ENCODE results near the gene TOLLIP.
"Not testable (repeated sequence)": the region's sequence is repeated elsewhere in the genome, so short reads cannot be mapped to it uniquely, and the experiment has no call there.

Gene TOLLIP

GRCh38 chr11:1280116-1281035, 29.1 kb downstream of the TOLLIP start:
- no peak for DNase-seq

DNA sequence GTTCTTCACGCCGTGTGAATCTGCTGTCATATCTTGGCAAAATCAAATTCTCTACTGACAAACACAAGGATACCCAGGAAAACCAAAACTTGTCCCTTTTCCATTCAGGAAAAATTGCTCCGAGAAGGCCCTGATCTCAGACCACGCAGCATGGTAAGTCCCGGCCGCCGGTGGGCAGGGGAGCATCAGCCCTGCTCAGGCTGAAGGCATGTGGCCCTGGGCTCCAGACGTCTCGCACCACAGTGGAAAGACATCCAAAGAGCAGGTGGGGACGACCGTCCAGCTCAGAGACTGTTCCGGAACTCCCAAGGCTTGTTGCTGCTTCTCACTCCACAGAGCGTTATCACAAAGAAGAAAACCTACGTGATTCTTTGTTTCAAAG, 29.8 kb downstream of the TOLLIP start:
- DNase-seq: no peak

DNA sequence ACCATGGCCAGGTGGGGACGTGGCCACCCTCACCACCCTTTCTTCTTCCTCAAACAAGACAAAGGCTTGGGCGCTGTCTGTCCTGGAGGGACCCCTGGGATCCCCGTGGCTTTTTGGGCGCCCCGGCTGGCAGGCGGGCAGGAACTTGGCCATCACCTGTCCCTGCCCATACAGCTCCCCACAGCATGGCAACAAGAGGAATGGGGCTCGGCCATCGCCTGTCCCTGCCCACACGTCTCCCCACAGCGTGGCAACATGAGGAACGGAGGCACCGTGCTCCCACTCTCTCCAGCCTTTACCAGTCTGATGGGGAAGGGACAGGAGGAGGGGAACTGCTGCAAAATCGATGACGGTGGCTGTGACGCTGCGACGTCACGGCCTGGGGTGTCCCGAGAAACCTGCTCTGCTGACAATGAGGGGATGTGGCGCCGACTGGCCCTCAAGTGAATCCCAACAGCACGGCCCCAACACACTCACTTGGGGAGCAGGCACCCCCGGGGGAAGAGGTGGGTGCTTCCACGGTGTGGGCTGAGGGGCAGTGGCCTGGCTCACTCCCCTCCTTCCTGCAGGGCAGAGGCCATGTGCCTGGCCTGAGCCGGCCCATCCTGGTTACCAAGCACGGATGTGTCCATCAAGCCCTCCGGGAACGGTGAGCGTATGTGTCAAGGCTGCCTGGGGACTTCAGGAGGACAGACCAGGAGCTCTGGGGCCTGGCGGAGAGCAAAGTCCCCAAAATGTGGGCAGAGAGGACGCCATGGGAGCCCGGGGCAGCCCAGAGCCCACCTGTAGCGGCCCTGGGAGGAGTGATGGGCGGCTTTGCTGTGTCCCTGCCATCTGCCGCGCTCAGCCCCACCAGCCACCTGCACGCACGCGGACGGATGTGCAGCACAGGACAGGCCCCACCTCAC, 30.4 kb downstream of the TOLLIP start:
- DNase-seq: no peak

GRCh38 chr11:1277936-1278512, 31.4 kb downstream of the TOLLIP start:
- DNase-seq: no peak

- DNase-seq: no peak
Observed at GRCh38 chr11:1276866-1277615, 32.4 kb downstream of the TOLLIP start.

- DNase-seq: no peak
Observed at GRCh38 chr11:1276041-1276790, 33.2 kb downstream of the TOLLIP start.

GRCh38 chr11:1275021-1275420, 34.4 kb downstream of the TOLLIP start:
- no peak for DNase-seq

DNA sequence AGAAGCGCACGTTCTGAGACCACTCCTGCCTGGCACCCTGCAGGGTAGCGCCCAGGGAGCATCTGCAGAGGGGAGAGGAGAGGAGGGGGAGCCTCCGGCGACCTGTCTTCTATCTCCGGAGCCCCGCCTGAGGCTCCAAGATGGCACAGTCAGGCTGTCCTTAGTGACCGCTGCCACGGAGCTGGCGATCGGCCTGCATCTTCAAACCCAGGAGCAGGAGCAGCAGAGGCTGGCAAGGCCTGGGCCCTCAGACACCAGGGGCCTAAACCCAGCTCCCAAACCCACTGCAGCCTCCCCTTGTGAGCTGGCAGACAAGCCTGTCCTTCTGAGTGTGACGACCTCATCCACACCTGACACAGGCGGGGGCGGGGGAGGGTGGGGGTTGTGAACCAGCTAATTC, 34.9 kb downstream of the TOLLIP start:
- DNase-seq: no peak

GRCh38 chr11:1272531-1272930, 36.9 kb downstream of the TOLLIP start:
- DNase-seq: no peak

DNA sequence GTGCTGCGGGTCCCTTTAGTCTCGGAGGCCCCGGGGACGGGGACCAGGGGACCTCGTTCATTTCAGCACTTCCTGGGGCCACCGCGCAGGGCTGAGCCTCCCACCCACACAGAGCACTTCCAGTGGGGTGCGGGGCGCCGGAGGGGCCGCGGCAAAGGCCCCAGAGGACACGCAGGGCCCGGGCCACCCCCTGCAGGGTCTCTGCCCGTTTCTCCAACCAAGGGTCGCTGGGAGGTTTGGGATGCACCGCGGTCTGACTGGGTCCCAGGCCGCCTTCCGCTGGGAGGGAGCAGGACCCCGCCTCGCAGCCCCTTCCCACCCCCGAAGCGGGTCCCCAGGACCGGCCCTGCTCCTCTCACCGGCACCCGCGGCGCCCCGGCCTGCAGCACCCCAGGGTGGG, 37.5 kb downstream of the TOLLIP start:
- DNase-seq: no peak

- DNase-seq: no peak
Observed at GRCh38 chr11:1271406-1271805, 38.0 kb downstream of the TOLLIP start.

DNA sequence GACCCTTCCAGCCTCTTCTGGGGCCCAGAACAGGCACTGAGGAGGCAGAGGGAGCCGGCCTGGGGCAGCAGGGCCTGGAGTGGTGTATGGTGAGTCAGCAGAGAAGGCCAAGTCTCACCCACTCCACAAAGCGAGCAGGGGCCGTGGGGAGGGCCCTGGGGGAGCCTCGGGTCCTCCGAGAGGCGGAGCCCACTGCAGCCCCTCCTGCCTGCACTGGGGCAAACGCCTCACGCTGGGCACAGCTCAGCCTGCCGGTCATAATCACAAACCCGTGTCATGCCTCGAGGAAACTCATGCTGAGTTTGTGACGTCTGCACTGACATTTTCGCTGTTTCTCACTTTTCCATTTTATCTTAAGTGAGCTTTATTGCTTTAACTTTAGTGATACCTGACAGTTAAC, 38.4 kb downstream of the TOLLIP start:
- no peak for DNase-seq

GRCh38 chr11:1270476-1270875, 39.0 kb downstream of the TOLLIP start:
- no peak for DNase-seq

GRCh38 chr11:1269957-1270356, 39.5 kb downstream of the TOLLIP start:
- DNase-seq: no peak

GRCh38 chr11:1267441-1268100, 41.9 kb downstream of the TOLLIP start:
- DNase-seq: no peak

DNA sequence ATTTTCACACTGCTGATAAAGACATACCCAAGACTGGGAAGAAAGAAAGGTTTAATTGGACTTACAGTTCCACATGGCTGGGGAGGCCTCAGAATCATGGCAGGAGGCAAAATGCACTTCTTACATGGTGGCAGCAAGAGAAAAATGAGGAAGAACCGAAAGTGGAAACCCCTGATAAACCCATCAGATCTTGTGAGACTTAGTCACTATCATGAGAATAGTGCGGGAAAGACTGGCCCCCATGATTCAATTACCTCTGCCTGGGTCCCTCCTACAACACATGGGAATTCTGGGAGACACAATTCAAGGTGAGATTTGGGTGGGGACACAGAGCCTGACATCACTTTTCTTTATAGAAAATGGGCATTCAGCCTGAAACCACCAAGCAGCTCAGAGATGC, 42.5 kb downstream of the TOLLIP start:
- not testable (repeated sequence) for DNase-seq

- DNase-seq: not testable (repeated sequence)
Observed at GRCh38 chr11:1265480-1265879, 44.0 kb downstream of the TOLLIP start.

- DNase-seq: peak; percentile 19 to 37
Observed at GRCh38 chr11:1264444-1264843, 45.0 kb downstream of the TOLLIP start.

- DNase-seq: no peak
Observed at GRCh38 chr11:1263010-1263409, 46.4 kb downstream of the TOLLIP start.

DNA sequence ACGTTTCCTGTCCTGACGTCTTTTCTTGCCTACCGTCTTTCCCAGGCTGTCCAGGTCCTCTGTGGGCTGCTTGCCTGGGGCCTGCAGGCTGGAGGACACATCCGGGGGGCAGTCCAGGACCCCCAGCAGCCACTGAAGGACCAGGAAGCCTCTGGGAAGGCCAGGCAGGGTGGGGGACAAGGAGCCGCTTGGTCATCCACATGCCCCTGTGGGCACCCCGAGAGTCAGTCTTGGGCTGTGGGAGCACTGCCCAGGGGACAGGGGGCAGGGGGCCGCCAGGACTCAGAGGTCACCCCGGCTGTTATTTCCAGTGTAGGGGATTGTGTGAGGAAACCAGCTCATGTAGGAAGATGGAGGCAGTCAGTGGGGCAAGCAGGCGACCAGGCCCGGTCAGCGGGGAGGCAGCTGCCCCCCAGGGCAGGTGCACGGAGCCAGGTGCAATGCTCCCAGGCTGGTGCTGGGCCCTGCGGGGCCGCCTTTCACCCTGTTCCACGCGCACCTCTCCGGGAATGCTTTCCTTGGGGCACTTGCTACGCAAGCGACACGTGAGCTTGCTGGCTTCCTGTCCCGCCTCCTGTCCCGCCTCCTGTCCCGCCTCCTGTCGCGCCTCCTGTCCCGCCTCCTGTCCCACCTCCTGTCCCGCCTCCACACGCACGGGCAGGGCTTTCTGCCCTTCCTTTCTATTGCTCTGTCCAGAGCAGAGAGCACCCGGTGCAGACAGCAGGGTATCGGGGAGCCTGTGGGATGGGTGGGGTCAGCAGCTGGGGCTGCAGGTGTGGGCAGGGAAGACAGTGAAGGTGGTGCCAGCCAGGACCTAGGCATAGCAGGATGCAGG, 47.0 kb downstream of the TOLLIP start:
- DNase-seq: peak; percentile 81 to 88

All from activated CD4-positive, alpha-beta T cell treated with anti-CD3 and anti-CD28 coated beads for 4 hours (primary cell).